Left forelimb (tissue), 1 donor: ENCODE measurements around the gene OR6K2.

ENCODE experiments used
- DNase-seq: peaks from one replicate; pipeline ENCODE4 v3.0.0-alpha.2; 2018; ENCODE audit warnings: low spot score

The OR6K2 gene

GRCh38 chr1:158685085-158685484 lies 15.4 kb downstream of the OR6K2 start:
- DNase-seq = no peak

GRCh38 chr1:158681606-158682005 lies 18.8 kb downstream of the OR6K2 start:
- no peak for DNase-seq

- no peak for DNase-seq
Measured at GRCh38 chr1:158679289-158679688, 21.2 kb downstream of the OR6K2 start.

GRCh38 chr1:158675563-158676323 lies 24.7 kb downstream of the OR6K2 start:
- no peak for DNase-seq

- no peak for DNase-seq
Measured at GRCh38 chr1:158674302-158674701, 26.1 kb downstream of the OR6K2 start.

GRCh38 chr1:158666037-158666436 lies 34.4 kb downstream of the OR6K2 start:
- DNase-seq = no peak

GRCh38 chr1:158654571-158654970 lies 45.9 kb downstream of the OR6K2 start:
- no peak for DNase-seq

- DNase-seq = no peak
Measured at GRCh38 chr1:158654086-158654485, 46.4 kb downstream of the OR6K2 start.

GRCh38 chr1:158652721-158653334 lies 47.6 kb downstream of the OR6K2 start:
- DNase-seq = no peak
